Activated CD4-positive, alpha-beta memory T cell treated with anti-CD3 and anti-CD28 coated beads for 36 hours (primary cell): ENCODE measurements around the gene RPS6KA2. TPM values are rescaled to one million over a fixed set of nuclear protein-coding genes. Genes with fewer than 3 reads are reported as not detected.
"Not testable (repeated sequence)": the region's sequence is repeated elsewhere in the genome, so short reads cannot be mapped to it uniquely, and the experiment has no call there.

Source experiments
- CTCF ChIA-PET: fragments of 350-600 bp; sonication (Branson Sonifier 250); formaldehyde crosslinking; loops from one replicate; lab custom pipeline; 2021; ENCODE audit warnings: antibody characterized with exemption, inconsistent platforms; lab: Charles Lee
- POLR2A ChIA-PET: fragments of 350-600 bp; sonication (Branson Sonifier 250); formaldehyde crosslinking; loops from one replicate; lab custom pipeline; 2021; ENCODE audit warnings: antibody characterized with exemption; lab: Charles Lee
- DNase-seq: peaks from one replicate; pipeline ENCODE4 v3.0.0-alpha.2; 2020
- H3K27ac Mint-ChIP-seq: one replicate; pipeline ENCODE4 v1.8.0; 2021; ENCODE audit warnings: mixed read lengths
- H3K27me3 Mint-ChIP-seq: one replicate; pipeline ENCODE4 v1.8.0; 2021; ENCODE audit warnings: mixed read lengths
- H3K36me3 Mint-ChIP-seq: one replicate; pipeline ENCODE4 v1.8.0; 2021; ENCODE audit warnings: mixed read lengths
- H3K4me1 Mint-ChIP-seq: one replicate; pipeline ENCODE4 v1.8.0; 2021; ENCODE audit warnings: low read depth, mixed read lengths
- H3K4me3 Mint-ChIP-seq: one replicate; pipeline ENCODE4 v1.8.0; 2021; ENCODE audit warnings: mild to moderate bottlenecking, mixed read lengths
- H3K9me3 Mint-ChIP-seq: one replicate; pipeline ENCODE4 v1.8.0; 2021; ENCODE audit warnings: mixed read lengths
- intact Hi-C: fragments of 100-400 bp; cut with micrococcal nuclease; formaldehyde crosslinking; loops from one replicate; pipeline ENCODE4 v1.15.1; 2023
- total RNA-seq, 2 experiments: library from RNA; stranded (reverse); gene quantifications; one replicate each; pipeline ENCODE4 v1.2.3, GENCODE V29; 2021

Gene RPS6KA2
- total RNA-seq, 2 experiments from 2014 or later = 7.7 to 7.9 TPM

GRCh38 chr6:166530211-166531095 is 96.6 kb downstream of the RPS6KA2 start:
- no peaks in the 10 kb centered on the region for H3K4me1 Mint-ChIP-seq
- H3K4me3 Mint-ChIP-seq = no peak overlapping the region
- DNase-seq = no peak
- ChIA-PET CTCF (interaction anchor here (0.6 kb wide), 1 partner anchor 821 kb away, joined by 5 read pairs; no protein-coding TSS in a partner anchor), POLR2A (no interaction called here)
- no peaks in the 10 kb centered on the region for H3K9me3 Mint-ChIP-seq
- intact Hi-C loops = no loop called here
- peaks cover 8% of the 10 kb centered on the region for H3K36me3 Mint-ChIP-seq
- no peaks in the 10 kb centered on the region for H3K27me3 Mint-ChIP-seq
- H3K27ac Mint-ChIP-seq = no peak overlapping the region

GRCh38 chr6:166529586-166529985 is 97.5 kb downstream of the RPS6KA2 start:
- H3K9me3 Mint-ChIP-seq = no peaks in the 10 kb centered on the region
- H3K27ac Mint-ChIP-seq = no peak overlapping the region
- ChIA-PET CTCF (no interaction called here), POLR2A (no interaction called here)
- no peaks in the 10 kb centered on the region for H3K4me1 Mint-ChIP-seq
- no peak for DNase-seq
- intact Hi-C loops = no loop called here
- H3K27me3 Mint-ChIP-seq = no peaks in the 10 kb centered on the region
- H3K4me3 Mint-ChIP-seq = no peak overlapping the region
- H3K36me3 Mint-ChIP-seq = peaks cover 8% of the 10 kb centered on the region

GRCh38 chr6:166529058-166529457 is 98.0 kb downstream of the RPS6KA2 start:
- POLR2A ChIA-PET, intact Hi-C loops, H3K27ac Mint-ChIP-seq, H3K9me3 Mint-ChIP-seq, H3K36me3 Mint-ChIP-seq, H3K27me3 Mint-ChIP-seq, H3K4me1 Mint-ChIP-seq, CTCF ChIA-PET, DNase-seq, H3K4me3 Mint-ChIP-seq: not testable (repeated sequence)

- ChIA-PET CTCF (no interaction called here), POLR2A (no interaction called here)
- no peak overlapping the region for H3K27ac Mint-ChIP-seq
- H3K27me3 Mint-ChIP-seq = no peaks in the 10 kb centered on the region
- H3K4me1 Mint-ChIP-seq = no peaks in the 10 kb centered on the region
- peaks cover 8% of the 10 kb centered on the region for H3K36me3 Mint-ChIP-seq
- H3K9me3 Mint-ChIP-seq = no peaks in the 10 kb centered on the region
- intact Hi-C loops = no loop called here
- H3K4me3 Mint-ChIP-seq = no peak overlapping the region
- no peak for DNase-seq
Observed at GRCh38 chr6:166527849-166528248, 99.2 kb downstream of the RPS6KA2 start.

GRCh38 chr6:166526937-166527336 is 100.1 kb downstream of the RPS6KA2 start:
- H3K4me1 Mint-ChIP-seq = no peaks in the 10 kb centered on the region
- no peak overlapping the region for H3K4me3 Mint-ChIP-seq
- peaks cover 8% of the 10 kb centered on the region for H3K36me3 Mint-ChIP-seq
- H3K27ac Mint-ChIP-seq = no peak overlapping the region
- no peaks in the 10 kb centered on the region for H3K27me3 Mint-ChIP-seq
- DNase-seq = no peak
- no peaks in the 10 kb centered on the region for H3K9me3 Mint-ChIP-seq
- ChIA-PET CTCF (interaction anchor here (0.9 kb wide), 1 partner anchor 12 kb away, joined by 3 read pairs; no protein-coding TSS in a partner anchor), POLR2A (no interaction called here)
- intact Hi-C loops = no loop called here

GRCh38 chr6:166525567-166525966 is 101.5 kb downstream of the RPS6KA2 start:
- POLR2A ChIA-PET = no interaction called here
- H3K4me3 Mint-ChIP-seq = no peak overlapping the region
- no peaks in the 10 kb centered on the region for H3K9me3 Mint-ChIP-seq
- no peaks in the 10 kb centered on the region for H3K27me3 Mint-ChIP-seq
- H3K27ac Mint-ChIP-seq = no peak overlapping the region
- no peaks in the 10 kb centered on the region for H3K4me1 Mint-ChIP-seq
- DNase-seq = no peak
- CTCF ChIA-PET = no interaction called here
- peaks cover 11% of the 10 kb centered on the region for H3K36me3 Mint-ChIP-seq
- intact Hi-C loops = no loop called here

GRCh38 chr6:166523782-166524559 is 103.1 kb downstream of the RPS6KA2 start:
- intact Hi-C loops = no loop called here
- Mint-ChIP-seq H3K4me3 (no peak overlapping the region), H3K9me3 (no peaks in the 10 kb centered on the region), H3K27me3 (no peaks in the 10 kb centered on the region), H3K27ac (no peak overlapping the region), H3K36me3 (peaks cover 3% of the 10 kb centered on the region), H3K4me1 (no peaks in the 10 kb centered on the region)
- no peak for DNase-seq
- ChIA-PET POLR2A (no interaction called here), CTCF (no interaction called here)

- H3K27me3 Mint-ChIP-seq = no peaks in the 10 kb centered on the region
- no peak overlapping the region for H3K4me3 Mint-ChIP-seq
- H3K36me3 Mint-ChIP-seq = peaks cover 6% of the 10 kb centered on the region
- DNase-seq = no peak
- H3K9me3 Mint-ChIP-seq = peaks cover 7% of the 10 kb centered on the region
- H3K27ac Mint-ChIP-seq = no peak overlapping the region
- H3K4me1 Mint-ChIP-seq = no peaks in the 10 kb centered on the region
- ChIA-PET CTCF (no interaction called here), POLR2A (no interaction called here)
- intact Hi-C loops = no loop called here
Observed at GRCh38 chr6:166520905-166521834, 105.9 kb downstream of the RPS6KA2 start.

- Mint-ChIP-seq H3K27ac (no peak overlapping the region), H3K36me3 (peaks cover 4% of the 10 kb centered on the region), H3K9me3 (peaks cover 7% of the 10 kb centered on the region), H3K27me3 (no peaks in the 10 kb centered on the region), H3K4me1 (peaks cover 15% of the 10 kb centered on the region), H3K4me3 (no peak overlapping the region)
- ChIA-PET CTCF (no interaction called here), POLR2A (no interaction called here)
- intact Hi-C loops = no loop called here
- DNase-seq = no peak
Observed at GRCh38 chr6:166516251-166516884, 110.7 kb downstream of the RPS6KA2 start.

GRCh38 chr6:166515072-166515810 is 111.8 kb downstream of the RPS6KA2 start:
- CTCF ChIA-PET = interaction anchor here (0.8 to 1.1 kb wide), 3 partner anchors 11 to 112 kb away, joined by 3 to 8 read pairs (median 3); partner anchors contain the start of gene RPS6KA2
- peaks cover 3% of the 10 kb centered on the region for H3K36me3 Mint-ChIP-seq
- intact Hi-C loops = no loop called here
- DNase-seq = peak; percentile 78
- POLR2A ChIA-PET = no interaction called here
- H3K27me3 Mint-ChIP-seq = no peaks in the 10 kb centered on the region
- H3K4me1 Mint-ChIP-seq = peaks cover 15% of the 10 kb centered on the region
- H3K4me3 Mint-ChIP-seq = no peak overlapping the region
- H3K9me3 Mint-ChIP-seq = peaks cover 7% of the 10 kb centered on the region
- H3K27ac Mint-ChIP-seq = no peak overlapping the region

- POLR2A ChIA-PET = no interaction called here
- CTCF ChIA-PET = no interaction called here
- H3K27me3 Mint-ChIP-seq = no peaks in the 10 kb centered on the region
- no peak overlapping the region for H3K27ac Mint-ChIP-seq
- no peak for DNase-seq
- H3K4me1 Mint-ChIP-seq = peaks cover 15% of the 10 kb centered on the region
- no peak overlapping the region for H3K4me3 Mint-ChIP-seq
- H3K36me3 Mint-ChIP-seq = peaks cover 3% of the 10 kb centered on the region
- peaks cover 7% of the 10 kb centered on the region for H3K9me3 Mint-ChIP-seq
- intact Hi-C loops = no loop called here
Observed at GRCh38 chr6:166514196-166514595, 112.9 kb downstream of the RPS6KA2 start.
